Stomach smooth muscle (tissue), 2 donors: ENCODE data around the gene NAPA.

Source experiments
- H3K27ac ChIP-seq: one replicate; pipeline ENCODE4 v1.7.0; 2013; ENCODE audit warnings: mild to moderate bottlenecking, low read length, inconsistent platforms
- H3K27me3 ChIP-seq, 2 donors: one replicate each; pipeline ENCODE4 v1.7.0; 2013; ENCODE audit warnings: low read length in 2 of 2; ENCODE audit not compliant: insufficient read depth in 2 of 2, control insufficient read depth in 1 of 2
- H3K36me3 ChIP-seq, 2 donors: one replicate each; pipeline ENCODE4 v1.7.0; 2013; ENCODE audit warnings: low read length in 2 of 2; ENCODE audit not compliant: control insufficient read depth in 2 of 2, insufficient read depth in 2 of 2
- H3K4me1 ChIP-seq: one replicate; pipeline ENCODE4 v1.7.0; 2013; ENCODE audit warnings: low read length; ENCODE audit not compliant: control insufficient read depth, insufficient read depth
- H3K4me3 ChIP-seq, 2 donors: one replicate each; pipeline ENCODE4 v1.7.0; 2013; ENCODE audit warnings: low read length in 2 of 2
- H3K9ac ChIP-seq, 2 donors: one replicate each; pipeline ENCODE4 v1.7.0; 2013; ENCODE audit warnings: low read length in 2 of 2, mild to moderate bottlenecking in 1 of 2
- H3K9me3 ChIP-seq, 2 donors: one replicate each; pipeline ENCODE4 v1.7.0; 2013; ENCODE audit warnings: low read length in 2 of 2; ENCODE audit not compliant: control insufficient read depth in 2 of 2
- donor health status: healthy.
- donor health status: Pancreatic carcinoma.

NAPA gene

DNA sequence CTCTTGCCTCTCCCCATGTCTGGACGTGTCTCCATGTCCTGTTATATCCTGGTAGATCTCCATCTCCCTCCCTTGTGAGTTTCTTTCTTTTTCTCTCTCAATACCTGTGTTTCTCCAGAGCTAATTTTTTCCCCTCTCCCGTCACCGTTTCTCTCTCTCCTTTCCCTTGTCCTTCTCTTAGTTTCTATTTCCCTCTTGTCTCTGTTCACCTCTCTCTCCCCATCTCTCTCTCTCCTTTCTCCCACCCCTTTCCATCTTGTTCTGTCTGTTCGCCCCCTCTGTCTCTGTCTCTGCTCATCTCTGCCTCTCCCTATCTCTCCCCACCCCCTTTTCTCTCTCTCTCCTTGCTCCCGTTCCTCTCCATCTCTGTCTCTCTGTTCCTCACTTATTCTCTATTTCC, 56.2 kb downstream of the NAPA start:
- Histone ChIP-seq H3K9ac (no peak overlapping the region), H3K36me3 (peaks cover 6 to 13% of the 10 kb centered on the region in 2 donors), H3K27ac (no peak overlapping the region), H3K4me1 (no peaks in the 10 kb centered on the region), H3K27me3 (peaks cover 0 to 6% of the 10 kb centered on the region in 2 donors), H3K9me3 (peaks cover 0 to 4% of the 10 kb centered on the region in 2 donors), H3K4me3 (no peak overlapping the region)

GRCh38 chr19:47456721-47457474, 58.0 kb downstream of the NAPA start:
- no peaks in the 10 kb centered on the region for H3K4me1 ChIP-seq
- H3K36me3 ChIP-seq, result peaks cover 11 to 18% of the 10 kb centered on the region in 2 donors
- no peak overlapping the region for H3K4me3 ChIP-seq
- H3K9ac ChIP-seq, result no peak overlapping the region
- H3K27me3 ChIP-seq, result peaks cover 0 to 6% of the 10 kb centered on the region in 2 donors
- peaks cover 0 to 4% of the 10 kb centered on the region in 2 donors for H3K9me3 ChIP-seq
- H3K27ac ChIP-seq, result no peak overlapping the region

DNA sequence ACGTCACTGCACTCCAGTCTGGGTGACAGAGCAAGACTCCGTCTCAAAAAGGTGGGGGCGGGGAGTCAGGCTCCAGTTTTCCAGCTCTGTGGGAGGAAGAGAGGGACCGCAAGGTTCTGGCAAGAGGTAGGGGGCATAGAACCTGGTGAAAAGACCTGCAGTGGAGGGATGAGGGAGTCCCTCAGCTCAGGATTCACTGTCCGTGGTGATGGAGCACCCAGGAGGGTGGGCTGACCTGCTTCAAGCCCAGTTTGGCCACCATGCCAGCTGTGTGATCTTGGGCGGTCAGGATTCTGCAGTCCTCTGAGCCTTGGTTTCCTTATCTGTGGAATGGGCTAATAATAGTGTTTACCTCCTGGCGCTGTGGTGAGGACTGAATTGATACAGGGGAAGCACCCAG, 64.4 kb downstream of the NAPA start:
- Histone ChIP-seq H3K4me1 (peaks cover 10% of the 10 kb centered on the region), H3K27me3 (peaks cover 3 to 21% of the 10 kb centered on the region in 2 donors), H3K9ac (no peak overlapping the region), H3K36me3 (peaks cover 8 to 9% of the 10 kb centered on the region in 2 donors), H3K9me3 (no peaks in the 10 kb centered on the region), H3K4me3 (no peak overlapping the region), H3K27ac (no peak overlapping the region)

DNA sequence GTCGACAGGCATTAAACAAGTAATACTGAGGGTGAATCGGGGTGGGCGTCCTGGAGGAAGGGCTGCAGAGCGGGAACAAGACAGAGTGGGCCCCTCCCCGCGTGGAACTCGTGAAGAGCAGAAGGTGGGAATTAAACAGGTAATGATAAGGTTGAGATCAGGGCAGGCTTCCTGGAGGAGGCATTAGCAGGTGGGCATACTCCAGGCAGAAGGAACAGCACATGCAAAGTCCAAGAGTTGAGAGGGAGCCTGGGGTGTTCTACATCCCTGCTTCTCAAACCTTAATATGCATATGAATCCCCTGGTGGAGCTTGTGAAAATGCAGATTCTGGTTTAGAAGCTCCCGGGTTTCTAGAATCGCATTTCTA, 66.5 kb downstream of the NAPA start:
- no peak overlapping the region for H3K27ac ChIP-seq
- peaks cover 3 to 27% of the 10 kb centered on the region in 2 donors for H3K27me3 ChIP-seq
- peaks cover 5% of the 10 kb centered on the region in 2 donors for H3K36me3 ChIP-seq
- H3K9ac ChIP-seq, result no peak overlapping the region
- no peak overlapping the region for H3K4me3 ChIP-seq
- peaks cover 10% of the 10 kb centered on the region for H3K4me1 ChIP-seq
- no peaks in the 10 kb centered on the region for H3K9me3 ChIP-seq

GRCh38 chr19:47447470-47448359, 67.1 kb downstream of the NAPA start:
- H3K27ac ChIP-seq, result no peak overlapping the region
- H3K4me1 ChIP-seq, result peaks cover 10% of the 10 kb centered on the region
- H3K9ac ChIP-seq, result no peak overlapping the region
- H3K27me3 ChIP-seq, result peaks cover 3 to 27% of the 10 kb centered on the region in 2 donors
- peak overlapping the region in 1 of 2 donors; percentile 15 for H3K4me3 ChIP-seq
- H3K36me3 ChIP-seq, result peaks cover 2 to 4% of the 10 kb centered on the region in 2 donors
- H3K9me3 ChIP-seq, result no peaks in the 10 kb centered on the region

DNA sequence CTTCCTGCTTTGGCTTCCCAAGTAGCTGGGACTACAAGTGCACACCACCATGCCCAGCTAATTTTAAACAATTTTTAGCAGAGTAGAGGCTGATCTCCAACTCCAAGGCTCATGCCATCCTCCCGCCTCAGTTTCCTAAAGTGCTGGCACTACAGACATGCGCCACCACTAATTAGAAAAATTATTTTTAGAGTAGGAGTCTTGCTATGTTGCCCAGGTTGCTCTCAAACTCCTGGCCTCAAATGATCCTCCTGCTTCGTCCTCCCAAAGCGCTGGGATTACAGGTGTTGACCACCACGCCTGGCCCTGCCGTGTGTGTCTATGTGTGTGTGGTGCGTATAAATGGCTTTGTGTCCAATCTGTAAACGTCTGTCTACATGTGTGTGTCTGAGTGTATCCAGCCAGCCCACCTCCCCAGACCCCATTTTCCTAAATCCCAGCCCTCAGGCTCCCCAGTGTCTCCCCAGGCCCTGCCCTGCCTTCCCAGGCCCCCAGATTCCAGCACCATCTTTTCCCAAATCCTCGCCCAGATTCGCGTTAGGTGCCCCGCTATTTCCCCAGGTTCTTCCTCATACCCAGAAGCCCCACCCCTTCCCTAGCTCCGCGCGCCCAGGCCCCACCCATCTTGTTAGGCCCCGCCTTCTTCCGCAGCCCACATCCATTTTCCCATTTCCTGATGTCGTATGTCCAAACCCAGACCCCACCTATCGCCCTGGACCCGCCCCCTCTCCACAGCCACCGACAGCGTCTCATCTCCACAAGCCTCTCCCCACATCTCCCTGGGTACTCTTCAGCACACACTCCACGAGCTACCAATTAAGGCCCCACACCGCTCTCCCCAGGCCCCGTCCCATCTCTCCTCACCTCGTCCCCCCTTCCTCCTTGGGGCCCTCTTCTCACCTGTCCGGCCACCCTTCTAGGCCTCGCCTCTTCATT, 68.1 kb downstream of the NAPA start:
- no peak overlapping the region for H3K4me3 ChIP-seq
- no peak overlapping the region for H3K27ac ChIP-seq
- no peak overlapping the region for H3K9ac ChIP-seq
- peaks cover 2 to 4% of the 10 kb centered on the region in 2 donors for H3K36me3 ChIP-seq
- H3K9me3 ChIP-seq, result no peaks in the 10 kb centered on the region
- peaks cover 3 to 27% of the 10 kb centered on the region in 2 donors for H3K27me3 ChIP-seq
- H3K4me1 ChIP-seq, result peaks cover 10% of the 10 kb centered on the region

GRCh38 chr19:47445937-47446402, 68.9 kb downstream of the NAPA start:
- Histone ChIP-seq H3K9me3 (no peaks in the 10 kb centered on the region), H3K36me3 (peaks cover 2% of the 10 kb centered on the region in 2 donors), H3K9ac (no peak overlapping the region), H3K27ac (no peak overlapping the region), H3K4me1 (peaks cover 10% of the 10 kb centered on the region), H3K27me3 (peaks cover 6 to 27% of the 10 kb centered on the region in 2 donors), H3K4me3 (peak overlapping the region in 1 of 2 donors; percentile 15)

- Histone ChIP-seq H3K9ac (no peak overlapping the region), H3K4me1 (peaks cover 10% of the 10 kb centered on the region), H3K36me3 (peaks cover under 1 to 2% of the 10 kb centered on the region in 2 donors), H3K27me3 (peaks cover 6 to 27% of the 10 kb centered on the region in 2 donors), H3K4me3 (no peak overlapping the region), H3K9me3 (no peaks in the 10 kb centered on the region), H3K27ac (no peak overlapping the region)
Observed at GRCh38 chr19:47445527-47445926, 69.3 kb downstream of the NAPA start.

DNA sequence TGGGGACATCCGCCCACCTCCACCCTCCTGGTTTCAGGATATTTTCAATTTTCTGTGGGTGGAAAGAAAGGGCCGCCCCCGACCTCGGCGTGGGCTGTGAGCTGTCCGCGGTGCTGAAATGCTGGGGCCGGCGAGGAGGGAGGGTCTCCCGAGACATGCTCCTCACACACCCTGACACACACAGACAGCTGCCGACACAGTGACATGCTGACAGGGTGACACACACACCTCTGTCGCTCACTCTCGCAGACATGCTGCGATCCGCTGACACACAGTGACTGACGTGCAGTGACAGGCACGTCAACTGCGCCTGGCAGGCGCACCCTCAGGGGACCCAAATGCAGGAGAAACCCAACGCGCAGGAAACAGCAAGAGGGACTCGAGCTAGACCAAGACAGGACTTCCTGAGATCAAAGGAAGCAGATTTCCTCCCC, 70.5 kb downstream of the NAPA start:
- Histone ChIP-seq H3K27ac (no peak overlapping the region), H3K36me3 (peaks cover 0 to 2% of the 10 kb centered on the region in 2 donors), H3K4me3 (no peak overlapping the region), H3K4me1 (peaks cover 10% of the 10 kb centered on the region), H3K9me3 (no peaks in the 10 kb centered on the region), H3K27me3 (peaks cover 6 to 27% of the 10 kb centered on the region in 2 donors), H3K9ac (no peak overlapping the region)

GRCh38 chr19:47443331-47443730, 71.5 kb downstream of the NAPA start:
- Histone ChIP-seq H3K27me3 (peaks cover 6 to 26% of the 10 kb centered on the region in 2 donors), H3K36me3 (peaks cover 0 to 2% of the 10 kb centered on the region in 2 donors), H3K4me3 (no peak overlapping the region), H3K9me3 (no peaks in the 10 kb centered on the region), H3K9ac (no peak overlapping the region), H3K27ac (no peak overlapping the region), H3K4me1 (peaks cover 10% of the 10 kb centered on the region)
